Mammary epithelial cell (primary cell): ENCODE data around the gene CDKN1C.

Source experiments
- CTCF ChIP-seq, 2 donors: IDR thresholded peaks in 1 of 2; conservative IDR thresholded peaks in 1 of 2; 2 replicates each; pipeline ENCODE4 v1.5.1; 2011 to 2012; ENCODE audit warnings: inconsistent platforms in 2 of 2, low read length in 2 of 2, mild to moderate bottlenecking in 2 of 2, control low read depth in 1 of 2, low read depth in 1 of 2; ENCODE audit not compliant: insufficient read depth in 1 of 2; ENCODE audit errors: extremely low read depth in 1 of 2
- EZH2 ChIP-seq: IDR thresholded peaks from 2 replicates; pipeline ENCODE4 v1.6.1; 2012; ENCODE audit warnings: low read length, inconsistent platforms, borderline replicate concordance

- TF ChIP-seq CTCF (conservative IDR thresholded peaks at IDR 0.05 in 1 of 2, IDR thresholded peaks at IDR 0.05 in 1 of 2; ENCODE audit: extremely low read depth in 1 of 2, insufficient read depth in 1 of 2, low read depth in 1 of 2, low read length in 2 of 2) (no peak), EZH2 (no peak)
Observed at GRCh38 chr11:2842876-2843275, 42.7 kb downstream of the CDKN1C start.
